ENCODE data around the gene DPYD.

DNA sequence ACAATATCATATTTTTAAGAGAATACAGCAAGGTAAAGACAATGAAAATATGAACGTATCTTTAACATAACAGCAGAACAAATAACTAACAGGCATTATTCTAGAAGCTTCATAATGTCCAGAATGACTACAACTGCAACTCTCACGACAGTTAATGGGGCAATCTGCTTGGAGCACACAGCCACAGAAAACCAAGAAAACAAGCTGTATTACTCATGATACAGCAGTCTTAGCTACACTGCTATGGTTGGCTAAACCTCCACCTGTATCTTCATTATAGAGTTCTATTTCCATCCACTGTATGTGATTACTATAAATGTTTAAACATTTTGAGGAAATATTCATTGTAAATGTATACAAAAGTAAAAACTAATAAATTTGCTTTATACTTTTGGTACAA lies 139.9 kb downstream of the DPYD start:
- TF ChIP-seq CTCF (IDR thresholded peaks at IDR 0.05) = no peak
- no peak for TF ChIP-seq RAD21 (IDR thresholded peaks at IDR 0.05; ENCODE audit: low read length)
- TF ChIP-seq, protein P1, sequence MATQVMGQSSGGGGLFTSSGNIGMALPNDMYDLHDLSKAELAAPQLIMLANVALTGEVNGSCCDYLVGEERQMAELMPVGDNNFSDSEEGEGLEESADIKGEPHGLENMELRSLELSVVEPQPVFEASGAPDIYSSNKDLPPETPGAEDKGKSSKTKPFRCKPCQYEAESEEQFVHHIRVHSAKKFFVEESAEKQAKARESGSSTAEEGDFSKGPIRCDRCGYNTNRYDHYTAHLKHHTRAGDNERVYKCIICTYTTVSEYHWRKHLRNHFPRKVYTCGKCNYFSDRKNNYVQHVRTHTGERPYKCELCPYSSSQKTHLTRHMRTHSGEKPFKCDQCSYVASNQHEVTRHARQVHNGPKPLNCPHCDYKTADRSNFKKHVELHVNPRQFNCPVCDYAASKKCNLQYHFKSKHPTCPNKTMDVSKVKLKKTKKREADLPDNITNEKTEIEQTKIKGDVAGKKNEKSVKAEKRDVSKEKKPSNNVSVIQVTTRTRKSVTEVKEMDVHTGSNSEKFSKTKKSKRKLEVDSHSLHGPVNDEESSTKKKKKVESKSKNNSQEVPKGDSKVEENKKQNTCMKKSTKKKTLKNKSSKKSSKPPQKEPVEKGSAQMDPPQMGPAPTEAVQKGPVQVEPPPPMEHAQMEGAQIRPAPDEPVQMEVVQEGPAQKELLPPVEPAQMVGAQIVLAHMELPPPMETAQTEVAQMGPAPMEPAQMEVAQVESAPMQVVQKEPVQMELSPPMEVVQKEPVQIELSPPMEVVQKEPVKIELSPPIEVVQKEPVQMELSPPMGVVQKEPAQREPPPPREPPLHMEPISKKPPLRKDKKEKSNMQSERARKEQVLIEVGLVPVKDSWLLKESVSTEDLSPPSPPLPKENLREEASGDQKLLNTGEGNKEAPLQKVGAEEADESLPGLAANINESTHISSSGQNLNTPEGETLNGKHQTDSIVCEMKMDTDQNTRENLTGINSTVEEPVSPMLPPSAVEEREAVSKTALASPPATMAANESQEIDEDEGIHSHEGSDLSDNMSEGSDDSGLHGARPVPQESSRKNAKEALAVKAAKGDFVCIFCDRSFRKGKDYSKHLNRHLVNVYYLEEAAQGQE (IDR thresholded peaks at IDR 0.05; ENCODE audit: low read depth, low read length) = no peak
- TF ChIP-seq YY1 (IDR thresholded peaks at IDR 0.05; ENCODE audit: low read depth) = no peak
- no peak for TF ChIP-seq PBX3 (IDR thresholded peaks at IDR 0.05)
- no peak for TF ChIP-seq EP300 (IDR thresholded peaks at IDR 0.05; ENCODE audit: borderline replicate concordance in 1 of 2, low read depth in 1 of 2, low read length in 1 of 2)
- no peak for TF ChIP-seq CHD2 (IDR thresholded peaks at IDR 0.05; ENCODE audit: low read length, partially characterized antibody)
- no peak for TF ChIP-seq MAX (IDR thresholded peaks at IDR 0.05; ENCODE audit: low read depth)
- TF ChIP-seq POLR2AphosphoS5 (IDR thresholded peaks at IDR 0.05; ENCODE audit: low read depth, low read length) = no peak
- no peak for TF ChIP-seq FOXM1 (IDR thresholded peaks at IDR 0.05; ENCODE audit: low read depth)
- TF ChIP-seq GABPA (IDR thresholded peaks at IDR 0.05; ENCODE audit: low read depth) = no peak
- no peak for TF ChIP-seq ZBTB33 (IDR thresholded peaks at IDR 0.05; ENCODE audit: borderline replicate concordance, low read depth)
